ENCODE results near the gene RBKS. TPM values are rescaled to one million over a fixed set of nuclear protein-coding genes. Genes with fewer than 3 reads are reported as not detected.
A peak's percentile ranks its signal among the peaks of the same experiment; 100 is the strongest.

The RBKS gene
- total and polyA plus RNA-seq, 2 of the 13 experiments (the other 11 are each of a cell fraction or from before 2014, with no cell fraction given) = 7.7 to 8.3 TPM

GRCh38 chr2:27771548-27772335, 118.4 kb downstream of the RBKS start, which contains the start of gene MRPL33 (continued):
- peak; percentile 85; the same call in 1 of the 2 replicates for TF ChIP-seq ZBTB39 (CRISPR knock-in tag; IDR thresholded peaks at IDR 0.05)
- TF ChIP-seq PHF5A (CRISPR knock-in tag; IDR thresholded peaks at IDR 0.05; ENCODE audit: low read depth, unreplicated experiment) = peak; percentile 89
- TF ChIP-seq NCOR1 (IDR thresholded peaks at IDR 0.05; ENCODE audit: borderline replicate concordance, low read length) = peak; percentile 36; the same call in 1 of the 2 replicates
- peak; percentile 96 for TF ChIP-seq AKAP8 (CRISPR knock-in tag; IDR thresholded peaks at IDR 0.05)
- peak; percentile 94 for TF ChIP-seq ZSCAN31 (CRISPR knock-in tag; IDR thresholded peaks at IDR 0.05; ENCODE audit: low read depth)
- no peak for TF ChIP-seq RNF2 (conservative IDR thresholded peaks at IDR 0.05; ENCODE audit: low read depth)
- peak; percentile 55; the same call in 1 of the 2 replicates for TF ChIP-seq LCORL (IDR thresholded peaks at IDR 0.05)
- 0 out of 2 replicates have a peak, but pooled peaks have one; percentile 62 for TF ChIP-seq LCORL (CRISPR knock-in tag; IDR thresholded peaks at IDR 0.05)
- no peak for TF ChIP-seq ZNF570 (CRISPR knock-in tag; IDR thresholded peaks at IDR 0.05; ENCODE audit: borderline replicate concordance)
- TF ChIP-seq ZNF143 (CRISPR knock-in tag; IDR thresholded peaks at IDR 0.05) = peak; percentile 90
- 0 out of 2 replicates have a peak, but pooled peaks have one; percentile 70 for TF ChIP-seq ZNF337 (CRISPR knock-in tag; IDR thresholded peaks at IDR 0.05; ENCODE audit: borderline replicate concordance, low read depth)
- TF ChIP-seq ZBTB21 (CRISPR knock-in tag; IDR thresholded peaks at IDR 0.05) = peak; percentile 79
- TF ChIP-seq ZNF737 (CRISPR knock-in tag; IDR thresholded peaks at IDR 0.05; ENCODE audit: borderline replicate concordance) = no peak; the same call in 1 of the 2 replicates
- no peak for TF ChIP-seq ONECUT2 (CRISPR knock-in tag; IDR thresholded peaks at IDR 0.05)
- 0 out of 2 replicates have a peak, but pooled peaks have one; percentile 22 for TF ChIP-seq ETV6 (CRISPR knock-in tag; conservative IDR thresholded peaks at IDR 0.05)
- TF ChIP-seq RBM22 (optimal IDR thresholded peaks at IDR 0.05; ENCODE audit: low read length) = peak; percentile 96
- peak; percentile 92 for TF ChIP-seq ZSCAN9 (CRISPR knock-in tag; IDR thresholded peaks at IDR 0.05; ENCODE audit: borderline replicate concordance)
- 0 out of 2 replicates have a peak, but pooled peaks have one; percentile 42 for TF ChIP-seq ZNF44 (CRISPR knock-in tag; IDR thresholded peaks at IDR 0.05)
- TF ChIP-seq SRSF4 (IDR thresholded peaks at IDR 0.05; ENCODE audit: low read depth, low read length, poor library complexity, severe bottlenecking) = no peak
- no peak for TF ChIP-seq ZBTB3 (CRISPR knock-in tag; IDR thresholded peaks at IDR 0.05; ENCODE audit: borderline replicate concordance, low read depth)
- TF ChIP-seq EZH2 (conservative IDR thresholded peaks at IDR 0.05; ENCODE audit: low read depth, low read length) = no peak
- peak; percentile 87; the same call in 1 of the 2 replicates for TF ChIP-seq ZNF138 (CRISPR knock-in tag; IDR thresholded peaks at IDR 0.05; ENCODE audit: low read depth)
- peak; percentile 83 for TF ChIP-seq DRAP1 (CRISPR knock-in tag; IDR thresholded peaks at IDR 0.05)
- no peak for TF ChIP-seq ZNF24 (IDR thresholded peaks at IDR 0.05)
- TF ChIP-seq ZNF281 (CRISPR knock-in tag; IDR thresholded peaks at IDR 0.05; ENCODE audit: borderline replicate concordance) = peak; percentile 56; the same call in 1 of the 2 replicates

All from HepG2 (cell line).